Measurements from ENCODE around the gene SEC22A.

DNA sequence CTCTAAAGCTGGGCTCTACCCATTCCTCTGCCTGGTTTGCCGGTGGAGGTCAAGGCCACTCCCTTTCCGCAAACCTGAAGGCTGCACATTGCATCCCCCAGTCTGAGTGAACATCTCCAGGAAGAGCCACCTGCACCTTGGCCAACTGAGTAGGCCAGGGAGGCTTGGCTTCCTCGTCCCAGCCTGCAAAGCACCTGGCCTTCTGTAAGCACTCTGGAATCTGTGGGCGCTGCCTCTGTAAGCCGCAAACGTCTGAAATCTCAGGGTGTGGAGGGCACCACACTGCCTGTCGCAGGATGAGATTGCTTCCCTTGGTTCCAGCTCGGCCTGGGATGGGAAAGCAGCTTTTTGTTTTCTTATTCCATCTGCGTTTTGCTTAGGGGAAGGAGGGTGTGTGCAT, 81.3 kb downstream of the SEC22A start:
- TF ChIP-seq, protein P1, sequence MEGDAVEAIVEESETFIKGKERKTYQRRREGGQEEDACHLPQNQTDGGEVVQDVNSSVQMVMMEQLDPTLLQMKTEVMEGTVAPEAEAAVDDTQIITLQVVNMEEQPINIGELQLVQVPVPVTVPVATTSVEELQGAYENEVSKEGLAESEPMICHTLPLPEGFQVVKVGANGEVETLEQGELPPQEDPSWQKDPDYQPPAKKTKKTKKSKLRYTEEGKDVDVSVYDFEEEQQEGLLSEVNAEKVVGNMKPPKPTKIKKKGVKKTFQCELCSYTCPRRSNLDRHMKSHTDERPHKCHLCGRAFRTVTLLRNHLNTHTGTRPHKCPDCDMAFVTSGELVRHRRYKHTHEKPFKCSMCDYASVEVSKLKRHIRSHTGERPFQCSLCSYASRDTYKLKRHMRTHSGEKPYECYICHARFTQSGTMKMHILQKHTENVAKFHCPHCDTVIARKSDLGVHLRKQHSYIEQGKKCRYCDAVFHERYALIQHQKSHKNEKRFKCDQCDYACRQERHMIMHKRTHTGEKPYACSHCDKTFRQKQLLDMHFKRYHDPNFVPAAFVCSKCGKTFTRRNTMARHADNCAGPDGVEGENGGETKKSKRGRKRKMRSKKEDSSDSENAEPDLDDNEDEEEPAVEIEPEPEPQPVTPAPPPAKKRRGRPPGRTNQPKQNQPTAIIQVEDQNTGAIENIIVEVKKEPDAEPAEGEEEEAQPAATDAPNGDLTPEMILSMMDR (IDR thresholded peaks at IDR 0.05; ENCODE audit: low read length): no peak
- TF ChIP-seq EZH2 (IDR thresholded peaks at IDR 0.05; ENCODE audit: borderline replicate concordance, low read length): no peak
